ENCODE measurements around the gene MTARC2.

GRCh38 chr1:220733086-220733601 is 15.0 kb upstream of the MTARC2 start:
- TF ChIP-seq, protein P1, sequence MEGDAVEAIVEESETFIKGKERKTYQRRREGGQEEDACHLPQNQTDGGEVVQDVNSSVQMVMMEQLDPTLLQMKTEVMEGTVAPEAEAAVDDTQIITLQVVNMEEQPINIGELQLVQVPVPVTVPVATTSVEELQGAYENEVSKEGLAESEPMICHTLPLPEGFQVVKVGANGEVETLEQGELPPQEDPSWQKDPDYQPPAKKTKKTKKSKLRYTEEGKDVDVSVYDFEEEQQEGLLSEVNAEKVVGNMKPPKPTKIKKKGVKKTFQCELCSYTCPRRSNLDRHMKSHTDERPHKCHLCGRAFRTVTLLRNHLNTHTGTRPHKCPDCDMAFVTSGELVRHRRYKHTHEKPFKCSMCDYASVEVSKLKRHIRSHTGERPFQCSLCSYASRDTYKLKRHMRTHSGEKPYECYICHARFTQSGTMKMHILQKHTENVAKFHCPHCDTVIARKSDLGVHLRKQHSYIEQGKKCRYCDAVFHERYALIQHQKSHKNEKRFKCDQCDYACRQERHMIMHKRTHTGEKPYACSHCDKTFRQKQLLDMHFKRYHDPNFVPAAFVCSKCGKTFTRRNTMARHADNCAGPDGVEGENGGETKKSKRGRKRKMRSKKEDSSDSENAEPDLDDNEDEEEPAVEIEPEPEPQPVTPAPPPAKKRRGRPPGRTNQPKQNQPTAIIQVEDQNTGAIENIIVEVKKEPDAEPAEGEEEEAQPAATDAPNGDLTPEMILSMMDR (IDR thresholded peaks at IDR 0.05): peak; percentile 83 to 96 (median 92)
- TF ChIP-seq POLR2A (IDR thresholded peaks at IDR 0.05; ENCODE audit: low read depth): no peak
- TF ChIP-seq EP300 (IDR thresholded peaks at IDR 0.05): no peak
- TF ChIP-seq POLR2AphosphoS5 (IDR thresholded peaks at IDR 0.05): peak; percentile 42 to 61

Measured in esophagus muscularis mucosa (tissue), 4 donors.